GM18507 (cell line): ENCODE measurements around the gene GNG2.

Source experiments
- DNase-seq: peaks from one replicate; pipeline ENCODE4 v3.0.0; 2011; ENCODE audit warnings: low read depth; ENCODE audit not compliant: insufficient read length; ENCODE audit errors: extremely low spot score
- FAIRE-seq: peaks from 2 replicates; lab custom pipeline; 2011; peaks lifted over from hg19 to GRCh38; lab: Jason Lieb, UNC

GNG2 gene

GRCh38 chr14:51860164-51860824, at the start of gene GNG2:
GNG2 (plus strand) TSS chr14:51860612; CDS start chr14:51950679, 90,067 bp downstream.
- DNase-seq (peak; percentile 45), FAIRE-seq (peak; percentile 99)

GRCh38 chr14:51811706-51812105, 48.7 kb upstream of the GNG2 start:
- no peak for DNase-seq
- FAIRE-seq: no peak

GRCh38 chr14:51816031-51816430, 44.4 kb upstream of the GNG2 start:
- FAIRE-seq: no peak
- no peak for DNase-seq

GRCh38 chr14:51817326-51817725, 43.1 kb upstream of the GNG2 start:
- FAIRE-seq: no peak

GRCh38 chr14:51818748-51819380, 41.5 kb upstream of the GNG2 start:
- FAIRE-seq: no peak
- DNase-seq: no peak

More at GRCh38 chr14:51817326-51817725, 43.1 kb upstream of the GNG2 start:
- no peak for DNase-seq

GRCh38 chr14:51821822-51822221, 38.6 kb upstream of the GNG2 start:
- DNase-seq (no peak), FAIRE-seq (no peak)

- no peak for FAIRE-seq
- no peak for DNase-seq
These were observed 37.9 kb upstream of the GNG2 start for GRCh38 chr14:51822499-51822898.

- no peak for DNase-seq
- FAIRE-seq: no peak
These were observed 36.7 kb upstream of the GNG2 start for GRCh38 chr14:51823706-51824105.

GRCh38 chr14:51824191-51824590, 36.2 kb upstream of the GNG2 start:
- FAIRE-seq (no peak), DNase-seq (no peak)

- DNase-seq: no peak
- no peak for FAIRE-seq
These were observed 34.5 kb upstream of the GNG2 start for GRCh38 chr14:51825926-51826325.

- FAIRE-seq: peak; percentile 82
- DNase-seq: peak; percentile 22
These were observed 32.2 kb upstream of the GNG2 start for GRCh38 chr14:51828017-51828797.

GRCh38 chr14:51834240-51834639, 26.2 kb upstream of the GNG2 start:
- FAIRE-seq: no peak
- no peak for DNase-seq

GRCh38 chr14:51836417-51836816, 24.0 kb upstream of the GNG2 start:
- FAIRE-seq (no peak), DNase-seq (no peak)

GRCh38 chr14:51844081-51844881, 16.1 kb upstream of the GNG2 start:
- FAIRE-seq (peak; percentile 69), DNase-seq (no peak)

GRCh38 chr14:51845811-51846210, 14.6 kb upstream of the GNG2 start:
- FAIRE-seq: no peak
- no peak for DNase-seq

GRCh38 chr14:51846631-51847488, 13.6 kb upstream of the GNG2 start:
- DNase-seq (peak; percentile 60), FAIRE-seq (peak; percentile 99)

- peak; percentile 73 for DNase-seq
- FAIRE-seq: no peak
These were observed 13.0 kb upstream of the GNG2 start for GRCh38 chr14:51847489-51847796.

- no peak for DNase-seq
- FAIRE-seq: peak; percentile 63
These were observed 12.3 kb upstream of the GNG2 start for GRCh38 chr14:51848120-51848519.

GRCh38 chr14:51849097-51849496, 11.3 kb upstream of the GNG2 start:
- DNase-seq (no peak), FAIRE-seq (peak; percentile 59)
